NCI-H524 (cell line): ENCODE results near the gene GUCY2D.
"Not testable (repeated sequence)": the region's sequence is repeated elsewhere in the genome, so short reads cannot be mapped to it uniquely, and the experiment has no call there.

Experiments
- DNase-seq, 2 experiments: peaks; one replicate each; lab custom pipeline; 2025; lab: John Stamatoyannopoulos, UW

The GUCY2D gene

DNA sequence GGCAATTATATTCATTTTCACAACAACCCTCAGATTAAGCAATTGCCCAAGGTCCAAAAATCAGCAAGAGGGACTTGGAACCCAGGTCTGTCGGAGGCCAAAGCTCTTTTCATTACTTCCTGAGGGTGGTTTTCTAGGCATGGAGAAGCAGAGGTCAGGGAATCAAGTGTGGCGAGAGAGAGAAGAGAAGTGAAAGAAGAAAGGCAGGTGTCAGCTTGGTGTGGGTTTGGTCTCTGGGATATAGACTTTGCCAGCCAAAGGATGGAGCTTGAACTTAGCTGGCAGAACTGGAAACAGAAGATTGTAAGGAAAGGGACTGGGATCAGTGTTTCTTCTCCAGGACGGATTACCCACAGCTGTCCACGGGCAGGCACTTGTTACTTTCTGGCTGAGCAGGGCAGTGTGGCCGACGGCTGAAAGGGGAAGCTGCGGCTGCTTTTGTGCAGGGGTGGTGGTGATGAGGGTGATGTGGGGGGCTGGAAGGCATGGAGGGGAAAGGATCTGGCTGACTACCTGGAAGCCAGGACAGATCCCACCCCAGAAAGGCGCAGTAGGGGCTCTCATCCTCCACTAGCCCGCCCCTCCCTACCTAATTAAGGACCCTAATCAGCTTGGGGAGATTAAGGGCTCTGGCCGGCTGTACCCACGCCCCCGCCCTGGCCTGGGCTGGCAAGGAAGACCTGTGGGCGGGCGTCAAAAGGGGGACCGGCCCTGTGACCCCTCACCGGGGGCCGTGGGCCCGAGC is at the start of gene GUCY2D:
TSS of gene GUCY2D (plus strand) at position 640 of the 745 bp plus-strand sequence. CDS start 433 bp downstream, outside the sequence.
- DNase-seq, result peak in 1 of 2 experiments; percentile 7

DNA sequence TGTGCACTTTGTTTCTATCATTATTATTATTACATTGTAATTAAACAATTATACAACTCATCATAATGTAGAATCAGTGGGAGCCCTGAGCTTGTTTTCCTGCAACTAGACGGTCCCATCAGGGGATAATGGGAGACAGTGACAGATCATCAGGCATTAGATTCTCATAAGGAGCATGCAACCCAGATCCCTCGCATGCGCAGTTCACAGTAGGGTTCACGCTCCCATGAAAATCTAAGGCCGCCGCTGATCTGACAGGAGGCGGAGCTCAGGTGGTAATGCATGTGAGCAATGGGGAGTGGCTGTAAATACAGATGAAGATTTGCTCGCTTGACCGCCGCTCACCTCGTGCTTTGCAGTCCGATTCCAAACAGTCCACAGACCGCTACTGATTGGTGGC is 49.1 kb upstream of the GUCY2D start:
- not testable (repeated sequence) for DNase-seq

DNA sequence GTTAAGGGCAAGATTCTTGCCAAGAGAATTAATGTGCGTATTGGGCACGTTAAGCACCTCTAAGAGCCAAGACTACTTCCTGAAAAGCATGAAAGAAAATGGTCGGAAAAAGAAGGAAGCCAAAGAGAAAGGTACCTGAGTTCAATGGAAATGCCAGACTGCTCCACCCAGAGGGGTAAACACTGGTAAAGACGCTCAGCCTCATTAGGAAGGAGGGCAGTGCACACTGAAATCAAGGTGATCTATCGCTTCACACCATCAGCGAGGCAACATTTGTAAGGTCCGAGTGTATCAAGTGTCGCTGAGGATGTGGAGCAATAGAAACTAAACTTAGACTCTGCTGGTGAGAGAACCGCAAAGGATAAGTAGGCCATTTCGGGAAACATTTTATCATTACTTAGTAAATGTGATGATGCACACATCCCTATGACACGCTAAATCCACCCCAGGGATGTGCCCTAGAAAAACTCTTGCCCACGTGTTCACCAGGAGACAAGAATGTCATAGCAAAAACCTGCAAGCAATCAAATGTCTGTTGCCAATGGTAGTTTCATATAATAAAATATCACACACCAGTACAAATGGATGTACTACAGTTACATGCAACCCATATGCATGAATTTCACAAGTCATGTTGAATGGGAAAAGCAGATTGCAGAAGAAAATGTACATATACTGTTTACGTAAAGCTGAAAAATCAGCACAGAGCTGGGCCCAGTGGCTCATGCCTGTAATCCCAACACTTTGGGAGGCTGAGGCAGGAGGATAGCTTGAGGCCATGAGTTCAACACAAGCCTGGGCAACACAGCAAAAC is 46.8 kb upstream of the GUCY2D start:
- no peak for DNase-seq

DNA sequence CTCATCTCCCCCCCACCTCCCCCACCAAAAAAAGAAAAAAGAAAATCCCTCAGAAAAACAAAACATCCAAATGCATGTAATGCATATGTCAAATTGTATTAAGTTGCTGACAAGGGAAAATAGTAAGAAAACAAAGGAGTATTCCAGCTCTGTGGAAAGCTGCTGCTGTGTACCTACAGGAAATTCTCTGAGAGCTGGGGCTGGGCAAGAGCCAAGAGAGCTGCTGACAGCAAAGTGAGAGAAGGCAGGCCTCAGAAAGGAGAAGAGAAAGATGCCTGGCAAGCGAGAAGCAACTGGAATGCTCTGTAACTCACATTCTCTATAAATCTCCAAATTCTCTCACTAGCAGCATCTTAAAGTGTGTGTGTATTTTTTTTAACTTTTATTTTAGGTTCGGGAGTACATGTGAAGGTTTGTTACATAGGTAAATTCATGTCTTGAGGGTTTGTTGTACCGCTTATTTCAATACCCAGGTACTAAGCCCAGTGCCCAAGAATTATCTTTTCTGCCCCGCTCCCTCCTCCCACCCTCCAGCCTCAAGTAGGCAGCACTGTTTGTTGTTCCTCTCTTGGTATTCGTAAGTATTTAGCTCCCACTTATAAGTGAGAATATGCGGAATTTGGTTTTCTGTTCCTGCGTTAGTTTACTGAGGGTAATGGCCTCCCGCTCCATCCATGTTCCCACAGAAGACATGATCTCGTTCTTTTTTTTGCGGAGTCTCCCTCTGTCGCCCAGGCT is 46.0 kb upstream of the GUCY2D start:
- no peak for DNase-seq

DNA sequence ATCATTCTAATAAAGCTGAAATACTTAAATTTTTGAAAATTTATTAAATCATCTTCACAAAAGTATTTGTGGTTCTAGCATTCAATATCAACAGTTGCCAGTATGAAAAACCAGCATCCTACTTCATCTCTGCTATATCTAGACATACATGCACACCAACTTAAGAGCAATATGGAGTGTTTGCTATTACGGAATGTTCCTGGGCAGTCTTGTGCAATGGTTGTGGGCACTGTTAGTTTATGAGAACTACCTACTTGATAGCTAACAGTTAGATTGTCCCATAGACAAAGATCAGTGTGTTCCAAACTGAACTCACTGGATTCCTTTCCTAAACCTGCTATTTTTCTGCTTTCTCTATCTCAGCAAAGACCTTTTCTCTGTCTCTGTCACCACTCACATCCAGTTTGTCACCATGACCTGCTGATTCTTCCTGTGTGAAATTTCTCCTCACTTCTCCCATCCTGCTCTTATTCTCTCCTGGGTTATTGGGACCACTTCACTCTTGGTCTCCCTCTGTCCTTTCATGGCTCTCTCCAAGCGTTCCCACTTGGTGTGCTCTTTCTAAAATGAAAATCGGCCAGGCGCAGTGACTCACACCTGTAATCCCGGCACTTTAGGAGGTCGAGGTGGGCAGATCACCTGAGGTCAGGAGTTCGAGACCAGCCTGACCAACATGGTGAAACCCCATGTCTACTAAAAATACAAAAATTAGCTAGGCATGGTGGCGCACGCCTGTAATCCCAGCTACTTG is 42.7 kb upstream of the GUCY2D start:
- no peak for DNase-seq

DNA sequence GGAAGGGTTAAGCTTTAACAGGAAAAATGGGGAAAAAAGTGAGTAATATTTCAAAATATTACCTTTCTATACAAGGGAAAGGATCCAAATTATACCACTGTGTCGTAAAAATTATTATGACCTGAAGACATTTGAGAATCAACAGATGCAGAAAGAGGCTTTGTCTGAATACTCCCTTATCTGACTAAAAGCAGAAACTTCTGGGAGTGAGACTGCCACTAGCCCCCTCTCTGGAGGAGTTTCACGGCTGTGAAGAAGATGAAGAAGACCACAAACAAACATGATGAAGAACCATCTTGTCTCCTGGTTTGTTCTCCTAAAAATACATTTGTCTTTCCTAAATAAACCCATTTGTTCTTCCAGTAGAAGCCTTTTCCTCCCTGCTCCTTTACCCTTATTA is 41.0 kb upstream of the GUCY2D start:
- no peak for DNase-seq

DNA sequence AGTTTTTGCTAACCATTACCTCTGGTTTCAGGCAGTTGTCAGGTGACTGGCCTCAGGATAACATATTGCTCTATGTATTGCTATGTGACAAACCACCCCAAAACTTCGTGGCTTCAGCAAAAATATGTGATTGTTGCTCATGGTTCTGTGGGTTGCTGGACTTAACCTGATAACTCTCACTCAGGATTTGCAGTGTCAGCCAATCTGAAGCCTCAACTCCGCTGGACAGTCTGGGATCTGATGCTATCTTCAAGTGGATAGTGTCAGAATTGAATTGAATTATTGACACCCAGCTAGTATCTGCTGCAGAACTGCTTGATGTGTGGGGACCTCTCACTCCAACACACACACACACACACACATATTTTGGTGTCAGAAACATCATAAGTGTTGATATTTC is 34.7 kb upstream of the GUCY2D start:
- no peak for DNase-seq

DNA sequence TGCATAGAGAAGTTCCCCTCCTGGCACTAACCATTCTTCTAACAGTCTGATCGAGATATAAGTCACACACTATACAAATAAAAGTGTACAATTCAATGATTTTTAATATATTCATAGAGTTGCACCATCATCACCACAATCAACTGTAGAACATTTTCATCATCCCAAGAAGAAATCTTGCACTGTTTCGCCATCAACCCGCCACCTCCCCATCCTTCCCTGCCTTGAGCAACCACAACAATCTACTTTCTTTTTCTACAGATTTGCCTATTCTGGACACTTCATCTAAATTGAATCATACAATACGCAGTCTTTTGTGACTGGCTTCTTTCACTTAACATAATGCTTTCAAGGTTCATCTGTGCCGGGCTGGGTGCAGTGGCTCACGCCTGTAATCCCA is 33.0 kb upstream of the GUCY2D start:
- no peak for DNase-seq

DNA sequence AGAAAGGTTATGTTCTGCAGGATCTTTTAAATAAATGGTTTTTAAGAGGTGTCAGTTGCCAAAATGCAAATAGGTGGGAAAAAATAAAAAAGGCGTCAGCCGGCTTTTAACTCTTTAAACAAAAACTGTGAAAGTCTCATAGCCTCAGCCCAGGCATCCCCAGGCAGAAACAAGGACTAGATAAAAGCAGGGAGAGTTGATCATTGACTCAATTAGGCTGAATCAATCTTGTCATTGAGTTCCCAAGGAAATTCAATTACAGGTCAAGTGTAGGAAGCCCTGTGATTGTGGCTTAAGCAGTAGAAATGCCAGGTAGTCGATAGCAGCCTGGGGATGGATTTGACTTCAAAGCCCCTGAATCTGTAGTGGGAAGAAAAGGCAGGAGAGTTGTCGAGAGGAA is 30.8 kb upstream of the GUCY2D start:
- no peak for DNase-seq

DNA sequence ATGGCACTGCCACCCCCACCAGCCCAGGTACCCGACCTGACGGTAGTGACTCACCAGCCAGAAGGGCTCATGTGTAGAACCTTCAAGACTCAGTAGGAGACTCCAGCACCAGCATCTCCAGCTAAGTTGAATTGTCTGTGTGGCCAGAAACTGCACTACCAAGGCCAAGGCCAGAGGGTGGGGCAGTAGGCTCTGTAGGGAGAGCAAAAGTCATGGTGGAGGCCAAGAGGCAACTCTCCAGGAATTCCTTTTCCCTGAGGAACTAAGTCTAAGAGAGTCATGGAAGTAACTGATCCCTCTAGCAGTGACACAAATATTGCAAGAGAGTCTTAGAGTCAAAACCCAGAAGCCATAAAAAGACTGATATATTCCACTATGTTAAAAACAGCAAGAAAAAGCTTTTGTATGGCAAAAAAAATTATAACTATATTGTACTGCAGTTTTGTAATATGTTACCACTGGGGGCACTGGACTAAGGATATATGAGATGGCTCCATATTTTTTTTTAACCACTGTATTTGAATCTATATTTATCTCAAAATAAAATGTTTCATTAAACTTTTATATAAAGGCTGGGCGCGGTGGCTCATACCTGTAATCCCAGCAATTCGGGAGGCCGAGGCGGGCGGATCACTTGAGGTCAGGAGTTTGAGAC is 30.2 kb upstream of the GUCY2D start:
- no peak for DNase-seq

DNA sequence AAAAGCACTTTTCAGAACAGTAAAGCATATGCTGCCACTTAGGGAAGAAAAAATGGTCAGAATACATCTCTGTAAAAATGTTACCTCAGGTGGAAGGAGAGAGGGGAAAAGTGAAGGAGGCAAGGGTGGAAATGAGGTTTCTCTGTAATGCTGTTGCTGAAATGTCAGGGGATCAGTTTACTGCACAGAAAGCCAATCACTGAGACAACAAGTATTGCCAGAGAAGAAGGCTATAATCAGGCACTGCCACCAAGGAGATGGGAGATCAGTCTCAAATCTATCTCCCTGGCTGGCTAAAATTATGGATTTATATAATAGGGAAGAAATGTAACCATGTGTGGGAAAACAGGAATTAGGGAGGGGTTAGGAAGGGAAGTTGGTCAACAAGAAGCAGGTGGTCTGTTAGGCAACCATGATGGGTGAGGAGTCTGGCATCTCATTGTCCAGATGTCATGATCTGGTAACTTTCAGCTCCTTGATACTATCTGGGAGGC is 27.7 kb upstream of the GUCY2D start:
- no peak for DNase-seq

DNA sequence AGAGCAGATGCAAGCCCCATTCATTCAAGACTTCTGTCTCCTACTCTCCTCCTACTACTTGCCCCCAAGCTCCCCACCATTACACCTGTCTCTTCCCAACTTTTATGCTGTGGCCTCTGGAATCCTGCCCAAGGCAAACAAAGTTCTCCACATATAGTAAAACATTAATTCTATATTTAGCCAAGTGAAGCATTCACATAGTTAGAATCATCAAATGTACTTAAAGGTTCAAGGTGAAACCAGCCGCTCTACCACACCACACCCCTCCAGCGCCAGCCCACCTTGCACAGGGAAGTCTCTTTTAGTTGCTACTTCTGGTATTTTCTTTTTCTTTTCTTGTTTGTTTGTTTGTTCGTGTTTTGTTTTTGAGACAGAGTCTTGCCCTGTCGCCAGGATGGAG is 25.4 kb upstream of the GUCY2D start:
- DNase-seq, result no peak

DNA sequence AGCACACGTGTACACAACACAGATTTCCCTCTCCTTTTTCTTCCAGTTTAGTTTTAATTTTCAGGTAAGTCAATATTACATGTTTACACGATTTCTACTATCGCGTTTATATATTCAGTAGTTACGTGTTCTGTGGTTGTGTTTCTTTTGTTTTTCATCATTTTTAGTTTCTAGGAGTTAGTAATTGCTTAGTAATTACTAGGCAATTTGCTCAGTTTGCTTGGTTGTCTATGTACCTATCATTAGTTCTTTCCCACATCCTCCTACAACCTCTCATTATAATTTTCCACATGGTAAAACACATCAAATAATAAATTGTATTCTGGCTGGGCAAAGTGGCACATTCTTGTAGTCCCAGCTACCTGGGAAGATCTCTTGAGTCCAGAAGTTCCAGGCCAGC is 24.6 kb upstream of the GUCY2D start:
- no peak for DNase-seq

DNA sequence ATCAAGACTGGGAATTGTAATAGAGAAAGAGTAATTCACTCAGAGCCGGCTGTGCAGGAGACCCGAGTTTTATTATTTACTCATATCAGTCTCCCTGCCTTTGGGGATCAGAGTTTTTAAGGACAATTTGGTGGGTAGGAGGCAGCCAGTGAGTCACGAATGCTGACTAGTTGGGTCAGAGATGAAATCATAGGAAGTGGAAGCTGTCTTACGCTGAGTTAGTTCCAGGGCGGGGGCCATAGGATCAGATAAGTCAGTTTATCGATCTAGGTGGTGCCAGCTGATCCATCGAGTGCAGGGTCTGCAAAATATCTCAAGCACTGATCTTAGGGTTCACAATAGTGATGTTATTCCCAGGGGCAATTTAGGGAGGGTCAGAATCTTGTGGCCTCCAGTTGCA is 20.2 kb upstream of the GUCY2D start:
- no peak for DNase-seq

DNA sequence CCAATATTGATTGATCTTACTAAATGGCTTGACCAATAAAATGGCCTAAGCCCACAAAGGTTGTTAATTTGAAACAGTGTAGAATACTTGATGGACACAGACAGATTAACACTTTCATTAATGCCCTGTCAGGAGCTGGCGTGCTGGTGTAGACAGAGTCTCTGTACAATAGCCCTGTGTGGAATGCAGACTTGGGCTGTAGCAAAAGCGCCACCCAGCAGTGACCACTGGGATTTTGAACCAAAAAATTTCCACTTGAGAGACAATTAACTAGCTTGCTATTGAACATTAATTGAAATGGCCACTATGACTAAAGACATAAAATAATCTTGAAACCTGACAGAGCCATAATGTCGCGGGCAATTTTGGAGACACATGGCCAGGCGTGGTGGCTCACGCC is 19.7 kb upstream of the GUCY2D start:
- peak in 1 of 2 experiments; percentile 0 for DNase-seq

DNA sequence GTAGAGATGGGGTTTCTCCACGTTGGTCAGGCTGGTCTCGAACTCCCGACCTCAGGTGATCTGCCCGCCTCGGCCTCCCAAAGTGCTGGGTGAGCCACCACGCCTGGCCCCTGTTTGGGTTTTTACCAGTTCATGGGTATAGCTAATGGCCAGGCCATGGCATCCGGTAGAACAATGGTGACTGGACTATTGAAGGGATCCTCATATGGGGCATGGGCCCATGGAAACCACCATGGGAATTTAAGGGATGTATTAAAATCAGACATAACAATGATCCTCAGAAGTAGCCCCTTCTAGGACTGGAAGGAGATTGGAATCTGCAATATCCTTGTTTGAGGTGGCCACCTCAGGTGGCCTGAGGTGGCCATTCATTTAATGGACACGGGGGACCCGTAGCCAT is 17.5 kb upstream of the GUCY2D start:
- no peak for DNase-seq

DNA sequence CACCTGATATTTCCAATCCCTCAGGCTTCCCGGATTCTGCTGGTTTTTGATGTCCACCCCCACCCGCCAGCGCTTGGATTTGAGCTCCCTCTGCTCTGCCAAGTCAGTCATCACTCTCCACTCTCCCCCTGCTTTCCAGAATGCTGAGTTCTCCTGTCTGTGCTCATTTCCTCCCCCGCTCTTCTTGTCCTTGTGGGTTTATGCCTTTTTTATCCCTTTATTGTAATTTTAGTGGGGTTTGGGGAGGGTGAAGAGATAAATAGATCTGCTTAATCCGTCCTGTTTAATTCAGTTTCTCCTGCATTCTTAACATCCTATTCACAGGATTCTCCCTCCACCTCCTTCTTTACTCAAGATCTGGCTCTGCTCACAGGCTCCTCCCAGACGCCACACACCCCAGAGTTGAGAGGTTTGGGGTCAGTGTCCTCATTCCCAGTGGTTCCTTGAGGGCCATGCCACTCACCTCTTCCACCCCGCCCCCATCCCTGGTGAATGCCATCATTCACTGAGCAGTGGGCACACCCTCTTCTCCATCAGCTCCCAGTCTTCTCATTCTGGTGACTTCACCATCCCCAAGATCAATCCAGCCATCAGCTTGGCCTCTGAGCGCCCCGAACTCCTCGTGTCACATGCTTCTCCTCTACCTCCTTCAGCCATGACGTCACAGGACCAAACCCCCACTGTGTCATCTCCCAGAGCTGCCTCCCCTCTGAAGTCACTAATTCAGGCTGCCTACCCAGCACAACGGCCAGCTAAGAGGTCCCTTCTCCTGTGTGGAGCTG is 15.1 kb upstream of the GUCY2D start:
- DNase-seq, result no peak

DNA sequence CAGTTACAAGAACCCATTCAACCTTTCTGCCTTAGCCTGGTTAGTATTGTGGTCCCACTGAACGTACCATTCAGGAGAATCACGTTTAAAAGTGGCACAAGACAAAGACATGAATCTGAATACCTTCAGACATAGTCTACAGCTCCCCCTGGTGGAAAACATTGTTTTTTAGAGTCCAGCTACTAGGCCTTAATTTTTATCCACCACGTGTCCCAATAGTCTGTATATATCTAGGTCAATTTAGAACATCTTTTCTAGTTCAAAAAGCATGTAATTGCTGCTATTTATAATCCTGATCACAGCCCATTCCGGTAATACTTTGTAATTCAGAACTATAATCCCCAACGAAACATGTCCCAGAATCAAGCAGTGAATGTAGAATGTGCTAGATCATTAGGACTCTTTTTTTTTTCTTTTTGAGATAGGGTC is 13.7 kb upstream of the GUCY2D start:
- peak; percentile 12 to 68 for DNase-seq

DNA sequence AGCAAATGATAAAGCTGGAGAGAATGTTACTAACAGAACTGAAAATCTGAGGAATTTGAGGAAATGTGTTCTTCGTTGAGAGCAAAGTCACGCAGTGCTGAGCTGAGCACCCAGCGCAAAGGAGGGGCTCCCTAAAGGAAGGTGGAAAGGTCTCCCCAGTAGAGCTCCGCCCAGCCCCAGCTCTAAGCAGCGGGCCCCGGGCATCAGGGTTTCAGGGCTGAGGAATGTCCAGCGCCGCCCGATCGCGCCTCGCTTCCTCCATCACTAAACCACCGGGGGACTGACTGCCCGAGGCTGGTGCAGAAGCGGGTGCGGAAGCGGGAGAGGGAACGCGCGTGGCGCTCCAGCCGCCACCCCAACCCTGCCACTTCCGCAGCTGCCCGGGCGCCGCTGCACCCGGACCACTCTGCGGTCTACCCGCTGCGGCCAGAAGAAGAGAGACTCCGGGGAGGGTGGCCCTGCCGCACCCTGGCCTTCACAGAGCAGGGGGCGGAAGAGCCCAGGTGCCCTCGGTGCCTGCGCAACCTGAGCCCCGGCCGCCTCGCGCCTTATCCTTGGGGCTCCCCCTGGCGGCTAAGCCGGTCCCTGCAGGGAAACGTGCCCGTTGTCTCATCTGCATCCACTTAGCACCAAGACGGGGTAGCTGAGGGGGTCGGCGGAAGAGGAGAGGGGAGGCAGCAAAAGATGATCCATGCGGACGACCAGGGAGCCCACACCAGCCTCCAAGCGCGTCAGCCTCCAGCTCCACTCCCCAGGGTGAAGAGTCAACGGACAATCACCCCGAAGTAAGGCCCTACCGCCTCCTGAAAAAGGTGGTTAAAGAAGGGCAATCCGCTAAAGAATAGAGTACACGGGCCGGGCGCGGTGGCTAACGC is 12.4 kb upstream of the GUCY2D start:
- peak in 1 of 2 experiments; percentile 43 for DNase-seq
